Keratinocyte (primary cell): ENCODE measurements around the gene PTN. TPM values are rescaled to one million over a fixed set of nuclear protein-coding genes. Genes with fewer than 3 reads are reported as not detected.
"Not testable (repeated sequence)": the region's sequence is repeated elsewhere in the genome, so short reads cannot be mapped to it uniquely, and the experiment has no call there.

Experiments used
- DNase-seq: peaks from one replicate; pipeline ENCODE4 v3.0.0-alpha.2; 2011; ENCODE audit warnings: low read depth, missing footprints, low spot score
- FAIRE-seq: peaks from 2 replicates; lab custom pipeline; 2011; peaks lifted over from hg19 to GRCh38; lab: Jason Lieb, UNC
- H2AFZ ChIP-seq: 2 replicates; pipeline ENCODE4 v1.6.0; 2012; ENCODE audit warnings: low read length, control low read depth, inconsistent platforms; ENCODE audit not compliant: control insufficient read depth
- H3K27ac ChIP-seq: 2 replicates; pipeline ENCODE4 v1.5.1; 2011; ENCODE audit warnings: low read length; ENCODE audit not compliant: control insufficient read depth, insufficient read depth
- H3K27me3 ChIP-seq: 3 replicates; pipeline ENCODE4 v1.6.0; 2011; ENCODE audit warnings: low read length; ENCODE audit not compliant: control insufficient read depth, insufficient read depth; ENCODE audit errors: extremely low read depth
- H3K36me3 ChIP-seq, 2 experiments: 2 replicates in 1 of 2; 3 replicates in 1 of 2; pipeline ENCODE4 v1.5.1; 2011; ENCODE audit warnings: low read length in 2 of 2, mild to moderate bottlenecking in 1 of 2; ENCODE audit not compliant: control insufficient read depth in 2 of 2, insufficient read depth in 2 of 2; ENCODE audit errors: extremely low read depth in 1 of 2
- H3K4me1 ChIP-seq: 3 replicates; pipeline ENCODE4 v1.5.1; 2011; ENCODE audit warnings: low read length; ENCODE audit not compliant: control insufficient read depth, insufficient read depth; ENCODE audit errors: extremely low read depth
- H3K4me2 ChIP-seq: 3 replicates; pipeline ENCODE4 v1.6.0; 2011; ENCODE audit warnings: low read depth, low read length; ENCODE audit not compliant: control insufficient read depth, insufficient read depth; ENCODE audit errors: extremely low read depth
- H3K4me3 ChIP-seq, 3 experiments: fragments of 200-600 bp in 1 of 3; sonication (generic) in 1 of 3; 2 replicates in 2 of 3; 3 replicates in 1 of 3; pipeline ENCODE4 v1.5.1; 2011 to 2016; ENCODE audit warnings: low read length in 3 of 3, mild to moderate bottlenecking in 3 of 3, control low read depth in 2 of 3, inconsistent platforms in 1 of 3, low read depth in 1 of 3, mixed read lengths in 1 of 3, mixed run types in 1 of 3, moderate library complexity in 1 of 3; ENCODE audit not compliant: control insufficient read depth in 2 of 3, insufficient read depth in 2 of 3; ENCODE audit errors: extremely low read depth in 1 of 3
- H3K79me2 ChIP-seq: 2 replicates; pipeline ENCODE4 v1.6.0; 2012; ENCODE audit warnings: low read length; ENCODE audit not compliant: control insufficient read depth, insufficient read depth
- H3K9ac ChIP-seq: 3 replicates; pipeline ENCODE4 v1.6.0; 2011; ENCODE audit warnings: low read length; ENCODE audit not compliant: control insufficient read depth, insufficient read depth; ENCODE audit errors: extremely low read depth
- H3K9me1 ChIP-seq: 3 replicates; pipeline ENCODE4 v1.6.0; 2011; ENCODE audit warnings: low read length; ENCODE audit not compliant: control insufficient read depth, insufficient read depth; ENCODE audit errors: extremely low read depth
- H3K9me3 ChIP-seq: 2 replicates; pipeline ENCODE4 v1.5.1; 2012; ENCODE audit warnings: low read depth, low read length; ENCODE audit not compliant: control insufficient read depth
- H4K20me1 ChIP-seq: 3 replicates; pipeline ENCODE4 v1.6.0; 2011; ENCODE audit warnings: low read length; ENCODE audit not compliant: control insufficient read depth, insufficient read depth; ENCODE audit errors: extremely low read depth
- EZH2 ChIP-seq: IDR thresholded peaks from one replicate; pipeline ENCODE4 v1.6.1; 2012; ENCODE audit warnings: inconsistent platforms, mild to moderate bottlenecking, low read length, moderate library complexity
- dilution Hi-C: fragments of 300-500 bp; cut with MboI; formaldehyde crosslinking; loops from one replicate; pipeline ENCODE4 v1.7.0; 2020; ENCODE audit warnings: low sequenced_read_pairs; ENCODE audit not compliant: extremely low pct_ligation_motif_present
- polyA plus RNA-seq, 5 experiments: library from polyadenylated mRNA; depleted of rRNA in 3 of 5; stranded (reverse) in 3 of 5; stranded (forward) in 1 of 5; unstranded in 1 of 5; fragments of >200 nt; gene quantifications; 1 replicate in 1 of 5; 2 replicates in 3 of 5; 3 replicates in 1 of 5; pipeline versions ENCODE4 v1.2.1 to v1.2.3, GENCODE V29; 2011 to 2012; ENCODE audit warnings: missing spikeins in 2 of 5, low read depth in 1 of 5, low replicate concordance in 1 of 5
- TF ChIP-seq, protein P1 (sequence below), 3 experiments: IDR thresholded peaks in 1 of 3; conservative IDR thresholded peaks in 1 of 3; optimal IDR thresholded peaks in 1 of 3; 2 replicates in 2 of 3; 3 replicates in 1 of 3; pipeline versions ENCODE3 to v1.5.1; 2011; ENCODE audit warnings: low read length in 3 of 3, mild to moderate bottlenecking in 3 of 3, moderate library complexity in 2 of 3, control low read depth in 1 of 3, inconsistent platforms in 1 of 3; ENCODE audit not compliant: insufficient read depth in 2 of 3; ENCODE audit errors: extremely low read depth in 1 of 3

Gene PTN
- polyA plus RNA-seq, 1 donor (not counting 4 experiments of a cell fraction or from before 2014, with no cell fraction given), result not detected

DNA sequence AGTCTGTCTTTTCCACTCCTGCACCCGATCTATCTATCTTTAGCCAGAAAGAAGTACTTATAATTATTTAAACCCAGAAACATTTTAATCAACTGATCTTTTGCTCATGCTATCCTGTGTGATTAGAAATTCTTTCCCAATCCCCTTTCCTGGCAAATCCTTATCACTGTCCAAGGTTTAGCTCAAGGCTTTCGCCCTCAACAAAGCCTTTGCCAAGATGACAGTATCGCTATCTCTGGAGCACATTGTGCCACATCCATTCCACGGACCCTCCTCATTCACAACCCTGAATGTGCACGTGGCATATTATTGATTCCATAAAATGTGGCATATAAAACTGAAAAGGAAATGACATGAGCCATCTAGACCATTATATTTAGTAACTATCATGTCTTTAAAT lies 71.3 kb downstream of the PTN start:
- no peak overlapping the region for H3K27ac ChIP-seq
- TF ChIP-seq, protein P1, sequence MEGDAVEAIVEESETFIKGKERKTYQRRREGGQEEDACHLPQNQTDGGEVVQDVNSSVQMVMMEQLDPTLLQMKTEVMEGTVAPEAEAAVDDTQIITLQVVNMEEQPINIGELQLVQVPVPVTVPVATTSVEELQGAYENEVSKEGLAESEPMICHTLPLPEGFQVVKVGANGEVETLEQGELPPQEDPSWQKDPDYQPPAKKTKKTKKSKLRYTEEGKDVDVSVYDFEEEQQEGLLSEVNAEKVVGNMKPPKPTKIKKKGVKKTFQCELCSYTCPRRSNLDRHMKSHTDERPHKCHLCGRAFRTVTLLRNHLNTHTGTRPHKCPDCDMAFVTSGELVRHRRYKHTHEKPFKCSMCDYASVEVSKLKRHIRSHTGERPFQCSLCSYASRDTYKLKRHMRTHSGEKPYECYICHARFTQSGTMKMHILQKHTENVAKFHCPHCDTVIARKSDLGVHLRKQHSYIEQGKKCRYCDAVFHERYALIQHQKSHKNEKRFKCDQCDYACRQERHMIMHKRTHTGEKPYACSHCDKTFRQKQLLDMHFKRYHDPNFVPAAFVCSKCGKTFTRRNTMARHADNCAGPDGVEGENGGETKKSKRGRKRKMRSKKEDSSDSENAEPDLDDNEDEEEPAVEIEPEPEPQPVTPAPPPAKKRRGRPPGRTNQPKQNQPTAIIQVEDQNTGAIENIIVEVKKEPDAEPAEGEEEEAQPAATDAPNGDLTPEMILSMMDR (optimal IDR thresholded peaks at IDR 0.05 in 1 of 3, IDR thresholded peaks at IDR 0.05 in 1 of 3, conservative IDR thresholded peaks at IDR 0.05 in 1 of 3; ENCODE audit: extremely low read depth in 1 of 3, insufficient read depth in 2 of 3, low read length in 3 of 3), result no peak
- no peak for TF ChIP-seq EZH2
- dilution Hi-C loops, result no loop called here
- H3K4me1 ChIP-seq, result no peaks in the 10 kb centered on the region
- no peaks in the 10 kb centered on the region for H3K9me3 ChIP-seq
- H4K20me1 ChIP-seq, result no peaks in the 10 kb centered on the region
- no peaks in the 10 kb centered on the region for H3K27me3 ChIP-seq
- no peak for DNase-seq
- no peak overlapping the region for H3K4me2 ChIP-seq
- no peaks in the 10 kb centered on the region for H3K9me1 ChIP-seq
- no peak overlapping the region for H3K9ac ChIP-seq
- H3K4me3 ChIP-seq, result no peak overlapping the region
- FAIRE-seq, result no peak
- no peaks in the 10 kb centered on the region for H3K36me3 ChIP-seq
- H2AFZ ChIP-seq, result no peak overlapping the region
- no peaks in the 10 kb centered on the region for H3K79me2 ChIP-seq

DNA sequence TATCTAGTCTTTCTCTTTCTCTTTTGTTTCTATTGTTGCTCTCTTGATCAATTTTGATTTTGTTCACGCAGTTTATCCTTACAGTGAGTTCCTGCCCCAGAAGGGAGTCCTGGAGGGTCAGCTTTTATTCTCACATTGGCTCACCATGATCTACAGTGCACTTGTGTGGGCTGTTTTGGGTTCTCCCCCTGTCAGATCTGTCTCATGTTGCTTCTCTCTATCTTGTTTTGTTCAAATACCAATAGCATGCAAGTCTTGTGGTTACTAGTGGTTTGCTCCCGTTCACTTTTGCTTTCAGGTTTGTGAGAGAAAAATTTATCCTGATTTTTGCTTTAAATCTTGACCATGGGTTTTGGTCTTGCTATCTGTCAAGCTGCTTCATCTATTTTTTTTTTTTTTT lies 74.3 kb downstream of the PTN start:
- Histone ChIP-seq H3K4me2 (no peak overlapping the region), H3K27ac (no peak overlapping the region), H3K27me3 (no peaks in the 10 kb centered on the region), H2AFZ (no peak overlapping the region), H4K20me1 (no peaks in the 10 kb centered on the region), H3K79me2 (no peaks in the 10 kb centered on the region), H3K9ac (no peak overlapping the region), H3K36me3 (no peaks in the 10 kb centered on the region), H3K4me3 (no peak overlapping the region), H3K9me1 (no peaks in the 10 kb centered on the region), H3K4me1 (no peaks in the 10 kb centered on the region), H3K9me3 (no peaks in the 10 kb centered on the region)
- TF ChIP-seq, protein P1 (optimal IDR thresholded peaks at IDR 0.05 in 1 of 3, IDR thresholded peaks at IDR 0.05 in 1 of 3, conservative IDR thresholded peaks at IDR 0.05 in 1 of 3; ENCODE audit: extremely low read depth in 1 of 3, insufficient read depth in 2 of 3, low read length in 3 of 3), result no peak
- TF ChIP-seq EZH2, result no peak
- dilution Hi-C loops, result no loop called here
- FAIRE-seq, result no peak
- DNase-seq, result no peak

DNA sequence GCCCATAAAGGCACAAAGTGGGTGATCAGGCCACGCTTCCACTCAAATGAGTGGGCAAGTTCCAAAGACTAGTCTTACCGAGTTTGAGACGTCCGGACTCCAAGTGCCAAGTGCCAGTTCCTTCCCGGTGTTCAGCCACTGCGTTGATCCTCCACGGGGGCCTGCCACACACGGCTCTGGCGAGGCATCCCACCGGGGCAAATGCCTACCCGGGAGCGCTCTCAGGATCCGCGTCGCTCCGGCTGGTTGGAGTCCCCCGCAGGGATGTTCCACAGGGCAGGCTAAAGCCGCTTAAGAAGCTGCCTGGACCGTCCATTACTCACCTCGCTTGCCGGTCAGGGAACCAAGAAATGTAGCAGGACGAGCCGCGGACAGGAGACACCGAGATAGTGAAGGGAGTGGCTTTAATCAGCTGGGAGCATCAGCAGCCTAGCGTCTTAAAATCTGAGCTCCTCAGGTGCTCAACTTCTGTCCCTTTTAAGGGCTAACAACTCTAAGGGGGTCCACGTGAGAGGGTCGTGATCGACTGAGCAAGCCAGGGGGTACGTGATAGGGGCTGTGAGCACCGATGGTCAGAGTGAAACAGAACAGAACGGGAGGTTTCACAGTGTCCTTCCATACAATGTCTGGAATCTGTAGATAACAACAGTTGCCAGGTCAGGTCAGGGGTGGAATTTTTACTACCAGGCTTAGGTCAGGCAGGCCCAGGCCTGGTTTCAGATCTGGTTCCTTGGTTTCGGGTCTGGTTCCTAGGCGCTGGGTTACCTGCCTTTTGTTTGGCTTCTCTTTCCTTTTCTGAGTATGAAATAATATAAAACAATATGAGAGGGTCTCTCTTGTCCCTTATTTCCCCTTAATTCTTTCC lies 75.3 kb downstream of the PTN start:
- not testable (repeated sequence) for DNase-seq, FAIRE-seq, H3K4me1 ChIP-seq

More for the DNA sequence above, 75.3 kb downstream of the PTN start:
- H3K79me2 ChIP-seq, H3K36me3 ChIP-seq, H3K4me2 ChIP-seq, H3K27me3 ChIP-seq, H4K20me1 ChIP-seq, H3K27ac ChIP-seq, dilution Hi-C loops, H3K4me3 ChIP-seq, H3K9ac ChIP-seq, H3K9me3 ChIP-seq, H3K9me1 ChIP-seq, H2AFZ ChIP-seq: not testable (repeated sequence)
